ENCODE results near the gene VPS26B.

DNA sequence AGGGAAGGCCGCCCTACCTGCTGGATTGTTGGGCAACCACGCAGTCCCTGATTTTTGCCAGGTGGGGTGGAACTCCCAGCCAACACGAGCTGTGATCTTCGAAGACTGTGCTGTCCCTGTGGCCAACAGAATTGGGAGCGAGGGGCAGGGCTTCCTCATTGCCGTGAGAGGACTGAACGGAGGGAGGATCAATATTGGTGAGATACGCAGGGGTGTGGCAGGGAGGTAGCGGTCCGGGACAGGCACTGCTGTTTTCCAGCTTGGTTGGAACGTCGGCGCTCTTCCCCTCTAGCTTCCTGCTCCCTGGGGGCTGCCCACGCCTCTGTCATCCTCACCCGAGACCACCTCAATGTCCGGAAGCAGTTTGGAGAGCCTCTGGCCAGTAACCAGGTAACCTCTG, 36.5 kb downstream of the VPS26B start:
- TF ChIP-seq MYBL2 (CRISPR knock-in tag; IDR thresholded peaks at IDR 0.05) (no peak), GABPB1 (CRISPR knock-in tag; IDR thresholded peaks at IDR 0.05) (no peak), ZBTB21 (CRISPR knock-in tag; IDR thresholded peaks at IDR 0.05; ENCODE audit: borderline replicate concordance) (no peak), NFYB (CRISPR knock-in tag; conservative IDR thresholded peaks at IDR 0.05; ENCODE audit: low read depth) (no peak), SP1 (CRISPR knock-in tag; conservative IDR thresholded peaks at IDR 0.05) (no peak), ZNF138 (CRISPR knock-in tag; conservative IDR thresholded peaks at IDR 0.05) (no peak), ZNF423 (CRISPR knock-in tag; IDR thresholded peaks at IDR 0.05) (no peak), ZNF317 (CRISPR knock-in tag; IDR thresholded peaks at IDR 0.05; ENCODE audit: borderline replicate concordance, low read depth) (no peak), ATF1 (CRISPR knock-in tag; IDR thresholded peaks at IDR 0.05) (no peak)
- TF ChIP-seq, protein P1, sequence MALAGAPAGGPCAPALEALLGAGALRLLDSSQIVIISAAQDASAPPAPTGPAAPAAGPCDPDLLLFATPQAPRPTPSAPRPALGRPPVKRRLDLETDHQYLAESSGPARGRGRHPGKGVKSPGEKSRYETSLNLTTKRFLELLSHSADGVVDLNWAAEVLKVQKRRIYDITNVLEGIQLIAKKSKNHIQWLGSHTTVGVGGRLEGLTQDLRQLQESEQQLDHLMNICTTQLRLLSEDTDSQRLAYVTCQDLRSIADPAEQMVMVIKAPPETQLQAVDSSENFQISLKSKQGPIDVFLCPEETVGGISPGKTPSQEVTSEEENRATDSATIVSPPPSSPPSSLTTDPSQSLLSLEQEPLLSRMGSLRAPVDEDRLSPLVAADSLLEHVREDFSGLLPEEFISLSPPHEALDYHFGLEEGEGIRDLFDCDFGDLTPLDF (CRISPR knock-in tag; IDR thresholded peaks at IDR 0.05): no peak
- TF ChIP-seq, protein P2, sequence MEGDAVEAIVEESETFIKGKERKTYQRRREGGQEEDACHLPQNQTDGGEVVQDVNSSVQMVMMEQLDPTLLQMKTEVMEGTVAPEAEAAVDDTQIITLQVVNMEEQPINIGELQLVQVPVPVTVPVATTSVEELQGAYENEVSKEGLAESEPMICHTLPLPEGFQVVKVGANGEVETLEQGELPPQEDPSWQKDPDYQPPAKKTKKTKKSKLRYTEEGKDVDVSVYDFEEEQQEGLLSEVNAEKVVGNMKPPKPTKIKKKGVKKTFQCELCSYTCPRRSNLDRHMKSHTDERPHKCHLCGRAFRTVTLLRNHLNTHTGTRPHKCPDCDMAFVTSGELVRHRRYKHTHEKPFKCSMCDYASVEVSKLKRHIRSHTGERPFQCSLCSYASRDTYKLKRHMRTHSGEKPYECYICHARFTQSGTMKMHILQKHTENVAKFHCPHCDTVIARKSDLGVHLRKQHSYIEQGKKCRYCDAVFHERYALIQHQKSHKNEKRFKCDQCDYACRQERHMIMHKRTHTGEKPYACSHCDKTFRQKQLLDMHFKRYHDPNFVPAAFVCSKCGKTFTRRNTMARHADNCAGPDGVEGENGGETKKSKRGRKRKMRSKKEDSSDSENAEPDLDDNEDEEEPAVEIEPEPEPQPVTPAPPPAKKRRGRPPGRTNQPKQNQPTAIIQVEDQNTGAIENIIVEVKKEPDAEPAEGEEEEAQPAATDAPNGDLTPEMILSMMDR (IDR thresholded peaks at IDR 0.05): no peak
- TF ChIP-seq, protein P3, sequence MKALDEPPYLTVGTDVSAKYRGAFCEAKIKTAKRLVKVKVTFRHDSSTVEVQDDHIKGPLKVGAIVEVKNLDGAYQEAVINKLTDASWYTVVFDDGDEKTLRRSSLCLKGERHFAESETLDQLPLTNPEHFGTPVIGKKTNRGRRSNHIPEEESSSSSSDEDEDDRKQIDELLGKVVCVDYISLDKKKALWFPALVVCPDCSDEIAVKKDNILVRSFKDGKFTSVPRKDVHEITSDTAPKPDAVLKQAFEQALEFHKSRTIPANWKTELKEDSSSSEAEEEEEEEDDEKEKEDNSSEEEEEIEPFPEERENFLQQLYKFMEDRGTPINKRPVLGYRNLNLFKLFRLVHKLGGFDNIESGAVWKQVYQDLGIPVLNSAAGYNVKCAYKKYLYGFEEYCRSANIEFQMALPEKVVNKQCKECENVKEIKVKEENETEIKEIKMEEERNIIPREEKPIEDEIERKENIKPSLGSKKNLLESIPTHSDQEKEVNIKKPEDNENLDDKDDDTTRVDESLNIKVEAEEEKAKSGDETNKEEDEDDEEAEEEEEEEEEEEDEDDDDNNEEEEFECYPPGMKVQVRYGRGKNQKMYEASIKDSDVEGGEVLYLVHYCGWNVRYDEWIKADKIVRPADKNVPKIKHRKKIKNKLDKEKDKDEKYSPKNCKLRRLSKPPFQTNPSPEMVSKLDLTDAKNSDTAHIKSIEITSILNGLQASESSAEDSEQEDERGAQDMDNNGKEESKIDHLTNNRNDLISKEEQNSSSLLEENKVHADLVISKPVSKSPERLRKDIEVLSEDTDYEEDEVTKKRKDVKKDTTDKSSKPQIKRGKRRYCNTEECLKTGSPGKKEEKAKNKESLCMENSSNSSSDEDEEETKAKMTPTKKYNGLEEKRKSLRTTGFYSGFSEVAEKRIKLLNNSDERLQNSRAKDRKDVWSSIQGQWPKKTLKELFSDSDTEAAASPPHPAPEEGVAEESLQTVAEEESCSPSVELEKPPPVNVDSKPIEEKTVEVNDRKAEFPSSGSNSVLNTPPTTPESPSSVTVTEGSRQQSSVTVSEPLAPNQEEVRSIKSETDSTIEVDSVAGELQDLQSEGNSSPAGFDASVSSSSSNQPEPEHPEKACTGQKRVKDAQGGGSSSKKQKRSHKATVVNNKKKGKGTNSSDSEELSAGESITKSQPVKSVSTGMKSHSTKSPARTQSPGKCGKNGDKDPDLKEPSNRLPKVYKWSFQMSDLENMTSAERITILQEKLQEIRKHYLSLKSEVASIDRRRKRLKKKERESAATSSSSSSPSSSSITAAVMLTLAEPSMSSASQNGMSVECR (CRISPR knock-in tag; IDR thresholded peaks at IDR 0.05; ENCODE audit: borderline replicate concordance): no peak
- TF ChIP-seq, protein P4, sequence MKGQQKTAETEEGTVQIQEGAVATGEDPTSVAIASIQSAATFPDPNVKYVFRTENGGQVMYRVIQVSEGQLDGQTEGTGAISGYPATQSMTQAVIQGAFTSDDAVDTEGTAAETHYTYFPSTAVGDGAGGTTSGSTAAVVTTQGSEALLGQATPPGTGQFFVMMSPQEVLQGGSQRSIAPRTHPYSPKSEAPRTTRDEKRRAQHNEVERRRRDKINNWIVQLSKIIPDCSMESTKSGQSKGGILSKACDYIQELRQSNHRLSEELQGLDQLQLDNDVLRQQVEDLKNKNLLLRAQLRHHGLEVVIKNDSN (CRISPR knock-in tag; IDR thresholded peaks at IDR 0.05): no peak
